Trophoblast cell (in vitro differentiated cells and primary cell): ENCODE measurements around the gene ELOVL5.
"Not testable (repeated sequence)": the region's sequence is repeated elsewhere in the genome, so short reads cannot be mapped to it uniquely, and the experiment has no call there.

Source experiments
- DNase-seq, 2 donors: peaks; one replicate each; pipeline ENCODE4 v3.0.0-alpha.2; 2016
- H2AFZ ChIP-seq: 2 replicates; pipeline ENCODE4 v1.6.1; 2013; ENCODE audit warnings: low read length, moderate library complexity, mild to moderate bottlenecking; ENCODE audit not compliant: insufficient read depth, poor library complexity
- H2AK5ac ChIP-seq: 2 replicates; pipeline ENCODE4 v1.6.1; 2013; ENCODE audit warnings: mild to moderate bottlenecking, low read length
- H2BK120ac ChIP-seq: 2 replicates; pipeline ENCODE4 v1.6.1; 2013; ENCODE audit warnings: low read length, mild to moderate bottlenecking, moderate library complexity; ENCODE audit not compliant: insufficient read depth, poor library complexity
- H2BK12ac ChIP-seq: 2 replicates; pipeline ENCODE4 v1.6.1; 2013; ENCODE audit warnings: mild to moderate bottlenecking, low read length, moderate library complexity
- H2BK5ac ChIP-seq: 2 replicates; pipeline ENCODE4 v1.6.1; 2013; ENCODE audit warnings: low read length, low read depth, moderate library complexity, mild to moderate bottlenecking; ENCODE audit not compliant: poor library complexity
- H3K14ac ChIP-seq: 2 replicates; pipeline ENCODE4 v1.6.1; 2013; ENCODE audit warnings: mild to moderate bottlenecking, low read length
- H3K18ac ChIP-seq: 2 replicates; pipeline ENCODE4 v1.6.1; 2013; ENCODE audit warnings: mild to moderate bottlenecking, low read length
- H3K23ac ChIP-seq: 2 replicates; pipeline ENCODE4 v1.6.1; 2013; ENCODE audit warnings: low read length
- H3K27ac ChIP-seq: 2 replicates; pipeline ENCODE4 v1.5.1; 2013; ENCODE audit warnings: low read depth, mild to moderate bottlenecking, inconsistent platforms, low read length, moderate library complexity
- H3K27me3 ChIP-seq: 2 replicates; pipeline ENCODE4 v1.6.1; 2013; ENCODE audit warnings: inconsistent platforms, mild to moderate bottlenecking, low read length, moderate library complexity; ENCODE audit not compliant: insufficient read depth
- H3K36me3 ChIP-seq, 2 experiments: 1 replicate in 1 of 2; 2 replicates in 1 of 2; pipeline ENCODE4 v1.6.1; 2013; ENCODE audit warnings: low read length in 2 of 2, mild to moderate bottlenecking in 2 of 2, moderate library complexity in 1 of 2; ENCODE audit not compliant: insufficient read depth in 2 of 2, control insufficient read depth in 1 of 2
- H3K4ac ChIP-seq: 2 replicates; pipeline ENCODE4 v1.6.1; 2013; ENCODE audit warnings: low read depth, mild to moderate bottlenecking, low read length, moderate library complexity
- H3K4me1 ChIP-seq, 2 experiments: 1 replicate in 1 of 2; 2 replicates in 1 of 2; pipeline ENCODE4 v1.6.1; 2013; ENCODE audit warnings: low read length in 2 of 2, mild to moderate bottlenecking in 2 of 2, moderate library complexity in 1 of 2; ENCODE audit not compliant: insufficient read depth in 2 of 2, control insufficient read depth in 1 of 2
- H3K4me2 ChIP-seq: 2 replicates; pipeline ENCODE4 v1.6.1; 2013; ENCODE audit warnings: inconsistent platforms, mild to moderate bottlenecking, low read length, moderate library complexity
- H3K4me3 ChIP-seq: 2 replicates; pipeline ENCODE4 v1.5.1; 2013; ENCODE audit warnings: mild to moderate bottlenecking, low read depth, low read length, inconsistent platforms
- H3K79me1 ChIP-seq: one replicate; pipeline ENCODE4 v1.6.1; 2013; ENCODE audit warnings: low read length
- H3K79me2 ChIP-seq: 2 replicates; pipeline ENCODE4 v1.6.1; 2013; ENCODE audit warnings: low read length, mild to moderate bottlenecking; ENCODE audit not compliant: control insufficient read depth, insufficient read depth, poor library complexity
- H3K9ac ChIP-seq: 2 replicates; pipeline ENCODE4 v1.6.1; 2013; ENCODE audit warnings: mild to moderate bottlenecking, low read length
- H3K9me3 ChIP-seq: 2 replicates; pipeline ENCODE4 v1.6.1; 2013; ENCODE audit warnings: low read depth, mild to moderate bottlenecking, control low read depth, inconsistent platforms, low read length; ENCODE audit not compliant: insufficient read depth
- H4K12ac ChIP-seq: 2 replicates; pipeline ENCODE4 v1.6.1; 2013; ENCODE audit warnings: low read depth, mild to moderate bottlenecking, low read length, moderate library complexity
- H4K8ac ChIP-seq: 2 replicates; pipeline ENCODE4 v1.6.1; 2013; ENCODE audit warnings: low read depth, mild to moderate bottlenecking, low read length, moderate library complexity
- H4K91ac ChIP-seq: one replicate; pipeline ENCODE4 v1.6.1; 2013; ENCODE audit warnings: low read depth, mild to moderate bottlenecking, low read length, moderate library complexity
- whole genome bisulfite sequencing: extraction: QIAGEN DNeasy Blood & Tissue Kit; methylation state at CpG from one replicate; pipeline ENCODE4 v1.1.7; 2013; ENCODE audit warnings: missing lambda C conversion rate; ENCODE audit not compliant: insufficient read length, insufficient coverage; ENCODE audit errors: extremely low coverage; 5-methylcytosine and 5-hydroxymethylcytosine counted together

Gene ELOVL5

DNA sequence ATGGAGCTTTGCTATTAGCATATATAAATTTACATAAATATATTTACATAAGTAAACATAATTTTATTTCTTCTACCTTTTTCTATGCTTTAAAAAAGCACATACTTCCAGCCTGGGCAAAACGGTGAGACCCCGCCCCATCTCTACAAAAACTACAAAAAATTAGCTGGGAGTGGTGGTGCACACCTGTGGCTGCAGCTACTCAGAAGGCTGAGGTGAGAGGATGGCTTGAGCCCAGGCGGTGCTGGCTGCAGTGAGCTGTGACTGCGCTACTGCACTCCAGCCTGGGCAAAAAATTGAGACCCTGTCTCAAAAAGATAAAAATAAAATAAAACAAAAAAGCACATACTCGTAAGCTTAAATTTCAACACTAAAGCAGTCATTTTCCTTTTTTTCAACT, 30.3 kb downstream of the ELOVL5 start:
- Histone ChIP-seq H3K36me3 (no peaks in the 10 kb centered on the region), H2BK5ac (no peak overlapping the region), H3K4me1 (peaks cover 2 to 5% of the 10 kb centered on the region in 2 experiments), H3K9me3 (no peaks in the 10 kb centered on the region), H4K12ac (no peak overlapping the region), H2AK5ac (no peak overlapping the region), H3K79me1 (no peaks in the 10 kb centered on the region), H2AFZ (no peak overlapping the region), H4K91ac (no peak overlapping the region), H3K23ac (no peak overlapping the region), H3K14ac (no peak overlapping the region), H3K18ac (no peak overlapping the region), H4K8ac (no peak overlapping the region), H3K4me3 (no peak overlapping the region), H3K79me2 (no peaks in the 10 kb centered on the region), H2BK120ac (no peak overlapping the region), H3K9ac (no peak overlapping the region), H3K4ac (peak overlapping the region; percentile 89), H3K27me3 (no peaks in the 10 kb centered on the region), H3K27ac (no peak overlapping the region), H3K4me2 (no peak overlapping the region), H2BK12ac (no peak overlapping the region)
- WGBS: no CpG with 5 or more reads among the region's 5 CpGs
- no peak for DNase-seq

DNA sequence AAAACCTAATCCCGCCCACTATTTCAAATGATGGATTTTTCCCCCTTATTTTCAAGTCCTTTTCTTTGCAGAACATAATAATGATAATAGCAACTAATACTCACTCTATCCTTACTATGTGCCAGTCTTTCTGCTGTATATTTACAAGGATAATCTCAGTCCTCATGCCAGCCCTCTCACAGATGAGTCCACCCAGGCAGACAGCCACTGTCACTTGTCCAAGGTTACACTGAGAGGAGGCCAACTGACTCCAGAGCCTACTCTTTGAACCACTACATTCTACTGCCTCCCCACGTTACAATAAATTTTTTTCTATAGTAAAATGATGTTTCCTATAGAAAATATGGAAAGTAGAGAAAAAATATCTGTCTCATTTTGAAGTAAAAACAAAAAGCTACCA, 30.9 kb downstream of the ELOVL5 start:
- Histone ChIP-seq H3K9me3 (no peaks in the 10 kb centered on the region), H3K4me3 (no peak overlapping the region), H3K36me3 (no peaks in the 10 kb centered on the region), H3K4me1 (peaks cover 2 to 5% of the 10 kb centered on the region in 2 experiments), H3K9ac (no peak overlapping the region), H2BK5ac (no peak overlapping the region), H3K27me3 (no peaks in the 10 kb centered on the region), H4K91ac (no peak overlapping the region), H2AFZ (no peak overlapping the region), H2BK120ac (no peak overlapping the region), H3K14ac (no peak overlapping the region), H4K8ac (no peak overlapping the region), H3K79me2 (no peaks in the 10 kb centered on the region), H3K4me2 (no peak overlapping the region), H3K79me1 (no peaks in the 10 kb centered on the region), H3K4ac (no peak overlapping the region), H4K12ac (no peak overlapping the region), H3K23ac (no peak overlapping the region), H3K27ac (no peak overlapping the region), H2BK12ac (no peak overlapping the region), H3K18ac (no peak overlapping the region), H2AK5ac (no peak overlapping the region)
- DNase-seq: no peak
- WGBS: no CpG with 5 or more reads among the region's 2 CpGs

DNA sequence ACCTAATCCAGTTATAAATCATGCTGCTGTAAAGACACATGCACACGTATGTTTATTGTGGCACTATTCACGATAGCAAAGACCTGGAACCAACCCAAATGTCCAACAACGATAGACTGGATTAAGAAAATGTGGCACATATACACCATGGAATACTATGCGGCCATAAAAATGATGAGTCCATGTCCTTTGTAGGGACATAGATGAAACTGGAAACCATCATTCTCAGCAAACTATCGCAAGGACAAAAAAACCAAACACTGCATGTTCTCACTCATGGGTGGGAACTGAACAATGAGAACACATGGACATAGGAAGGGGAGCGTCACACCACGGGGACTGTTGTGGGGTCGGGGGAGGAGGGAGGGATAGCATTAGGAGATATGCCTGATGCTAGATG, 31.5 kb downstream of the ELOVL5 start:
- H3K27me3 ChIP-seq, H4K12ac ChIP-seq, H2BK120ac ChIP-seq, H4K8ac ChIP-seq, H3K23ac ChIP-seq, H3K36me3 ChIP-seq, H3K9me3 ChIP-seq, H2BK12ac ChIP-seq, H2BK5ac ChIP-seq, H4K91ac ChIP-seq, H2AFZ ChIP-seq, H3K27ac ChIP-seq, H3K79me2 ChIP-seq, H3K14ac ChIP-seq, H3K18ac ChIP-seq, H3K4me2 ChIP-seq, H3K4ac ChIP-seq, H3K79me1 ChIP-seq, DNase-seq, H2AK5ac ChIP-seq, H3K4me3 ChIP-seq, H3K4me1 ChIP-seq, H3K9ac ChIP-seq: not testable (repeated sequence)
- WGBS: no CpG with 5 or more reads among the region's 8 CpGs

DNA sequence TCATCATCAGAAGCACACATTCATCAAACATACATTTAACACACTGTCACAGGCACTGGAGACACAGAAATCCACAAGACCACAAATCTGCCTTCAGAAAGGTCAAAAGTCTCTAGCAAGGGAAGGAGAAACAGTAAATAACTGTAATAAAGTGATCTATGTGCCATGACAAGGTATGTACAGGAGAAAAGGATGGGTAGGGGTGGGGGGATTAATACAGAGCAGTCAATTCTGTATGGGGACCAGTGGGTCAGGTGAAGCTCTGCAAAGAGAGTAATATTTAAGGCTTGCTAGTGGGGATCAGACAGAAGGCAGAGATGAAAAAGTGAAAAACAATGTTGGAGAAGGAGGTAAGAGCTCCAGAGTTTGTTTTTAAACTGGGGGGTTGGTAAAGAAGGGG, 32.6 kb downstream of the ELOVL5 start:
- H2AK5ac ChIP-seq: no peak overlapping the region
- DNase-seq: no peak
- no peak overlapping the region for H2AFZ ChIP-seq
- H3K9me3 ChIP-seq: no peaks in the 10 kb centered on the region
- H4K8ac ChIP-seq: no peak overlapping the region
- no peak overlapping the region for H4K12ac ChIP-seq
- H3K18ac ChIP-seq: no peak overlapping the region
- no peak overlapping the region for H2BK5ac ChIP-seq
- no peaks in the 10 kb centered on the region for H3K36me3 ChIP-seq
- no peaks in the 10 kb centered on the region for H3K27me3 ChIP-seq
- H2BK120ac ChIP-seq: no peak overlapping the region
- no peak overlapping the region for H3K23ac ChIP-seq
- H3K4me1 ChIP-seq: peaks cover 1 to 2% of the 10 kb centered on the region in 2 experiments
- no peaks in the 10 kb centered on the region for H3K79me1 ChIP-seq
- no peak overlapping the region for H4K91ac ChIP-seq
- no peak overlapping the region for H3K4me2 ChIP-seq
- H3K79me2 ChIP-seq: no peaks in the 10 kb centered on the region
- H2BK12ac ChIP-seq: no peak overlapping the region
- no peak overlapping the region for H3K14ac ChIP-seq
- H3K27ac ChIP-seq: no peak overlapping the region
- H3K4me3 ChIP-seq: no peak overlapping the region
- no peak overlapping the region for H3K4ac ChIP-seq
- H3K9ac ChIP-seq: no peak overlapping the region
